Neural progenitor cell (in vitro differentiated cells): ENCODE data around the gene TOGARAM2. TPM values are rescaled to one million over a fixed set of nuclear protein-coding genes. Genes with fewer than 3 reads are reported as not detected.

Experiments
- DNase-seq: peaks from one replicate; pipeline ENCODE4 v3.0.0-alpha.2; 2016; ENCODE audit warnings: low spot score
- H2AFZ ChIP-seq: fragments of 200-600 bp; sonication (generic); replicated peaks from 2 replicates; pipeline ENCODE4 v1.6.1; 2016; ENCODE audit warnings: antibody characterized with exemption
- H3F3A ChIP-seq: fragments of 200-600 bp; sonication (generic); 2 replicates; pipeline ENCODE4 v1.6.1; 2016; ENCODE audit warnings: antibody characterized with exemption, low read depth
- H3K27ac ChIP-seq: fragments of 200-600 bp; sonication (generic); 2 replicates; pipeline ENCODE4 v1.5.1; 2016; ENCODE audit warnings: mild to moderate bottlenecking
- H3K27me3 ChIP-seq: fragments of 200-600 bp; sonication (generic); 2 replicates; pipeline ENCODE4 v1.6.1; 2016; ENCODE audit warnings: mild to moderate bottlenecking, moderate library complexity
- H3K36me3 ChIP-seq: fragments of 200-600 bp; sonication (generic); 2 replicates; pipeline ENCODE4 v1.5.1; 2016
- H3K4me1 ChIP-seq: fragments of 200-600 bp; sonication (generic); 2 replicates; pipeline ENCODE4 v1.6.1; 2016; ENCODE audit warnings: mixed run types
- H3K4me2 ChIP-seq: fragments of 200-600 bp; sonication (generic); 2 replicates; pipeline ENCODE4 v1.6.1; 2016
- H3K4me3 ChIP-seq: fragments of 200-600 bp; sonication (generic); 2 replicates; pipeline ENCODE4 v1.5.1; 2016
- H3K79me2 ChIP-seq: fragments of 200-600 bp; sonication (generic); 2 replicates; pipeline ENCODE4 v1.6.1; 2016; ENCODE audit warnings: low read depth
- H3K9ac ChIP-seq: fragments of 200-600 bp; sonication (generic); 2 replicates; pipeline ENCODE4 v1.6.1; 2016
- H3K9me3 ChIP-seq: fragments of 200-600 bp; sonication (generic); 2 replicates; pipeline ENCODE4 v1.5.1; 2016; ENCODE audit warnings: low read depth
- H4K20me1 ChIP-seq: fragments of 200-600 bp; sonication (generic); 2 replicates; pipeline ENCODE4 v1.6.1; 2016; ENCODE audit warnings: low read depth
- H3K27ac Mint-ChIP-seq: 3 replicates; pipeline ENCODE4 v1.8.0; 2021; ENCODE audit warnings: mixed read lengths
- H3K27me3 Mint-ChIP-seq: 2 replicates; pipeline ENCODE4 v1.8.0; 2022; ENCODE audit warnings: low read depth, mild to moderate bottlenecking, inconsistent platforms, moderate library complexity, mixed read lengths; ENCODE audit not compliant: insufficient read depth
- H3K36me3 Mint-ChIP-seq: 3 replicates; pipeline ENCODE4 v1.8.0; 2021; ENCODE audit warnings: mixed read lengths
- H3K4me1 Mint-ChIP-seq: 3 replicates; pipeline ENCODE4 v1.8.0; 2021; ENCODE audit warnings: mixed read lengths
- H3K4me3 Mint-ChIP-seq: 3 replicates; pipeline ENCODE4 v1.8.0; 2021; ENCODE audit warnings: mild to moderate bottlenecking, moderate library complexity, mixed read lengths
- H3K9me3 Mint-ChIP-seq: 3 replicates; pipeline ENCODE4 v1.8.0; 2020; ENCODE audit warnings: mixed read lengths
- CTCF ChIP-seq: fragments of 200-600 bp; sonication (generic); IDR thresholded peaks from 2 replicates; pipeline ENCODE4 v1.5.1; 2017; ENCODE audit warnings: antibody characterized with exemption, mild to moderate bottlenecking
- EZH2 ChIP-seq: fragments of 200-600 bp; sonication (generic); IDR thresholded peaks from 2 replicates; pipeline ENCODE4 v1.6.1; 2017; ENCODE audit warnings: antibody characterized with exemption, mild to moderate bottlenecking, moderate library complexity
- EZH2phosphoT487 ChIP-seq: fragments of 200-600 bp; sonication (generic); IDR thresholded peaks from 2 replicates; pipeline ENCODE4 v1.6.1; 2017; ENCODE audit warnings: antibody characterized with exemption
- total RNA-seq: library from RNA; depleted of rRNA; stranded (reverse); fragments of >200 nt; gene quantifications from 2 replicates; pipeline ENCODE4 v1.2.3, GENCODE V29; 2015; ENCODE audit warnings: low replicate concordance

Gene TOGARAM2
- total RNA-seq, 1 donor from 2014 or later, result 0.04 TPM

- H3K36me3 ChIP-seq, result no peaks in the 10 kb centered on the region
- no peak overlapping the region for H3K9ac ChIP-seq
Observed at GRCh38 chr2:29054430-29054829, 73.3 kb downstream of the TOGARAM2 start.

GRCh38 chr2:29055601-29056000, 74.5 kb downstream of the TOGARAM2 start:
- Histone ChIP-seq H3K79me2 (no peaks in the 10 kb centered on the region), H3K36me3 (no peaks in the 10 kb centered on the region), H2AFZ (no peak overlapping the region), H3F3A (peaks cover 4% of the 10 kb centered on the region), H3K4me1 (peaks cover 20% of the 10 kb centered on the region), H4K20me1 (no peaks in the 10 kb centered on the region), H3K9ac (no peak overlapping the region), H3K4me3 (no peak overlapping the region), H3K27ac (no peak overlapping the region), H3K27me3 (no peaks in the 10 kb centered on the region), H3K9me3 (no peaks in the 10 kb centered on the region), H3K4me2 (peak overlapping the region; percentile 9)
- TF ChIP-seq EZH2phosphoT487 (no peak), EZH2 (no peak), CTCF (no peak)
- H3K27me3 Mint-ChIP-seq, result peaks cover 5% of the 10 kb centered on the region
- no peaks in the 10 kb centered on the region for H3K9me3 Mint-ChIP-seq
- H3K4me3 Mint-ChIP-seq, result no peak overlapping the region
- H3K36me3 Mint-ChIP-seq, result no peaks in the 10 kb centered on the region
- peak; percentile 30 for DNase-seq
- H3K27ac Mint-ChIP-seq, result no peak overlapping the region
- peaks cover 42% of the 10 kb centered on the region for H3K4me1 Mint-ChIP-seq

More at GRCh38 chr2:29054430-29054829, 73.3 kb downstream of the TOGARAM2 start:
- no peaks in the 10 kb centered on the region for H3K9me3 Mint-ChIP-seq
- H3K27me3 ChIP-seq, result no peaks in the 10 kb centered on the region
- no peaks in the 10 kb centered on the region for H3K79me2 ChIP-seq
- no peaks in the 10 kb centered on the region for H3K9me3 ChIP-seq
- no peak overlapping the region for H3K4me2 ChIP-seq
- H3K36me3 Mint-ChIP-seq, result no peaks in the 10 kb centered on the region
- no peak overlapping the region for H3K27ac ChIP-seq
- peaks cover 4% of the 10 kb centered on the region for H3F3A ChIP-seq
- H3K4me1 Mint-ChIP-seq, result peaks cover 30% of the 10 kb centered on the region
- H3K27me3 Mint-ChIP-seq, result peaks cover 5% of the 10 kb centered on the region
- no peak overlapping the region for H3K4me3 ChIP-seq
- peak overlapping the region; percentile 76 for H3K27ac Mint-ChIP-seq
- TF ChIP-seq EZH2phosphoT487 (no peak), EZH2 (no peak), CTCF (no peak)
- H3K4me1 ChIP-seq, result peaks cover 20% of the 10 kb centered on the region
- no peak overlapping the region for H3K4me3 Mint-ChIP-seq
- no peak overlapping the region for H2AFZ ChIP-seq
- no peaks in the 10 kb centered on the region for H4K20me1 ChIP-seq
- DNase-seq, result no peak

- no peaks in the 10 kb centered on the region for H3K36me3 ChIP-seq
- H3K4me2 ChIP-seq, result no peak overlapping the region
- Mint-ChIP-seq H3K9me3 (no peaks in the 10 kb centered on the region), H3K36me3 (no peaks in the 10 kb centered on the region), H3K27me3 (peaks cover 5% of the 10 kb centered on the region), H3K27ac (no peak overlapping the region), H3K4me1 (peaks cover 49% of the 10 kb centered on the region), H3K4me3 (no peak overlapping the region)
- no peaks in the 10 kb centered on the region for H3K79me2 ChIP-seq
- no peak overlapping the region for H3K27ac ChIP-seq
- H3K4me1 ChIP-seq, result peaks cover 20% of the 10 kb centered on the region
- H3K4me3 ChIP-seq, result no peak overlapping the region
- no peaks in the 10 kb centered on the region for H4K20me1 ChIP-seq
- DNase-seq, result no peak
- no peak overlapping the region for H2AFZ ChIP-seq
- no peak overlapping the region for H3K9ac ChIP-seq
- no peaks in the 10 kb centered on the region for H3K9me3 ChIP-seq
- peaks cover 4% of the 10 kb centered on the region for H3F3A ChIP-seq
- no peaks in the 10 kb centered on the region for H3K27me3 ChIP-seq
- no peak for TF ChIP-seq EZH2
- no peak for TF ChIP-seq CTCF
- no peak for TF ChIP-seq EZH2phosphoT487
Observed at GRCh38 chr2:29056452-29056851, 75.4 kb downstream of the TOGARAM2 start.
